H1 (cell line): ENCODE measurements around the gene SHROOM4. TPM values are rescaled to one million over a fixed set of nuclear protein-coding genes. Genes with fewer than 3 reads are reported as not detected.

Source experiments
- FOSL1 ChIP-seq: IDR thresholded peaks from 2 replicates; pipeline ENCODE4 v1.6.1; 2011; ENCODE audit warnings: mild to moderate bottlenecking, low read depth, low read length, moderate library complexity; ENCODE audit not compliant: insufficient read depth
- SIN3A ChIP-seq, 2 experiments: IDR thresholded peaks in 1 of 2; conservative IDR thresholded peaks in 1 of 2; 2 replicates each; pipeline ENCODE4 v1.6.1; 2011 to 2012; ENCODE audit warnings: low read length in 2 of 2, improper control_type of control experiment in 1 of 2, low read depth in 1 of 2, mild to moderate bottlenecking in 1 of 2
- YY1 ChIP-seq: IDR thresholded peaks from 2 replicates; pipeline ENCODE4 v1.6.1; 2011; ENCODE audit warnings: low read depth, mild to moderate bottlenecking, low read length
- polyA plus RNA-seq, 7 experiments: library from polyadenylated mRNA; depleted of rRNA in 3 of 7; stranded (reverse) in 5 of 7; unstranded in 2 of 7; fragments of >200 nt in 5 of 7; fragments of 200-250 nt in 2 of 7; gene quantifications; 1 replicate in 5 of 7; 2 replicates in 1 of 7; 4 replicates in 1 of 7; pipeline versions ENCODE4 v1.2.1 to v1.2.3, GENCODE V29; 2011 to 2013; ENCODE audit warnings: missing spikeins in 2 of 7, mixed read lengths in 2 of 7
- total RNA-seq: library from RNA; stranded (reverse); fragmentation: NEBNext Ultra II Directional; extraction: Animal tissue kit (Norgen Biotek cat#: 25700); gene quantifications from 2 replicates; pipeline ENCODE4 v1.2.1, GENCODE V29; 2021
- TF ChIP-seq, protein P1 (sequence below): fragments of 300-600 bp; sonication (generic); IDR thresholded peaks from 2 replicates; pipeline ENCODE4 v1.7.1; 2012; ENCODE audit warnings: low read length, moderate library complexity, mild to moderate bottlenecking, inconsistent platforms; ENCODE audit not compliant: insufficient replicate concordance

Gene SHROOM4
- total and polyA plus RNA-seq, 2 of the 8 experiments (the other 6 are each of a cell fraction or from before 2014, with no cell fraction given), result 1.6 to 5.6 TPM

DNA sequence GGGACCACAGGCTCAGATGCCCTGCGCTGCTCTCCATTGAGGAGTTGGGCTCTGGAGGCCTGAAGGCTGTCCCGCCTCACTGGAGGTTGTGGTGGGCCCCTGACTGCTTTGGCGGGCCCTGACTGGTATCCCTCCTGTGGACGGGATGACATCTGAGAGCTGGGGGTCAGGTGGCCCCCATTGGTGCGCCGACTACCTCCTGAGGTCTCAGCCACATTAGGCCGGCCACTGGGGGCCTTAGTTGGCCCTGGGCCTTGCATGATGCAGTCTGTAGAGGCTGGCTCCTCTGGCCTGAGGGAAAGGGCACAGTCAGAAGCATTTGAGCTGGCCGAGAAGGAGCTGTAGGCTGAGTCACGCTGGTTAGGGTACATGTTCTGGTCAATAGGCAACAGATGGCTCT lies 178.8 kb downstream of the SHROOM4 start (continued):
- TF ChIP-seq, protein P1, sequence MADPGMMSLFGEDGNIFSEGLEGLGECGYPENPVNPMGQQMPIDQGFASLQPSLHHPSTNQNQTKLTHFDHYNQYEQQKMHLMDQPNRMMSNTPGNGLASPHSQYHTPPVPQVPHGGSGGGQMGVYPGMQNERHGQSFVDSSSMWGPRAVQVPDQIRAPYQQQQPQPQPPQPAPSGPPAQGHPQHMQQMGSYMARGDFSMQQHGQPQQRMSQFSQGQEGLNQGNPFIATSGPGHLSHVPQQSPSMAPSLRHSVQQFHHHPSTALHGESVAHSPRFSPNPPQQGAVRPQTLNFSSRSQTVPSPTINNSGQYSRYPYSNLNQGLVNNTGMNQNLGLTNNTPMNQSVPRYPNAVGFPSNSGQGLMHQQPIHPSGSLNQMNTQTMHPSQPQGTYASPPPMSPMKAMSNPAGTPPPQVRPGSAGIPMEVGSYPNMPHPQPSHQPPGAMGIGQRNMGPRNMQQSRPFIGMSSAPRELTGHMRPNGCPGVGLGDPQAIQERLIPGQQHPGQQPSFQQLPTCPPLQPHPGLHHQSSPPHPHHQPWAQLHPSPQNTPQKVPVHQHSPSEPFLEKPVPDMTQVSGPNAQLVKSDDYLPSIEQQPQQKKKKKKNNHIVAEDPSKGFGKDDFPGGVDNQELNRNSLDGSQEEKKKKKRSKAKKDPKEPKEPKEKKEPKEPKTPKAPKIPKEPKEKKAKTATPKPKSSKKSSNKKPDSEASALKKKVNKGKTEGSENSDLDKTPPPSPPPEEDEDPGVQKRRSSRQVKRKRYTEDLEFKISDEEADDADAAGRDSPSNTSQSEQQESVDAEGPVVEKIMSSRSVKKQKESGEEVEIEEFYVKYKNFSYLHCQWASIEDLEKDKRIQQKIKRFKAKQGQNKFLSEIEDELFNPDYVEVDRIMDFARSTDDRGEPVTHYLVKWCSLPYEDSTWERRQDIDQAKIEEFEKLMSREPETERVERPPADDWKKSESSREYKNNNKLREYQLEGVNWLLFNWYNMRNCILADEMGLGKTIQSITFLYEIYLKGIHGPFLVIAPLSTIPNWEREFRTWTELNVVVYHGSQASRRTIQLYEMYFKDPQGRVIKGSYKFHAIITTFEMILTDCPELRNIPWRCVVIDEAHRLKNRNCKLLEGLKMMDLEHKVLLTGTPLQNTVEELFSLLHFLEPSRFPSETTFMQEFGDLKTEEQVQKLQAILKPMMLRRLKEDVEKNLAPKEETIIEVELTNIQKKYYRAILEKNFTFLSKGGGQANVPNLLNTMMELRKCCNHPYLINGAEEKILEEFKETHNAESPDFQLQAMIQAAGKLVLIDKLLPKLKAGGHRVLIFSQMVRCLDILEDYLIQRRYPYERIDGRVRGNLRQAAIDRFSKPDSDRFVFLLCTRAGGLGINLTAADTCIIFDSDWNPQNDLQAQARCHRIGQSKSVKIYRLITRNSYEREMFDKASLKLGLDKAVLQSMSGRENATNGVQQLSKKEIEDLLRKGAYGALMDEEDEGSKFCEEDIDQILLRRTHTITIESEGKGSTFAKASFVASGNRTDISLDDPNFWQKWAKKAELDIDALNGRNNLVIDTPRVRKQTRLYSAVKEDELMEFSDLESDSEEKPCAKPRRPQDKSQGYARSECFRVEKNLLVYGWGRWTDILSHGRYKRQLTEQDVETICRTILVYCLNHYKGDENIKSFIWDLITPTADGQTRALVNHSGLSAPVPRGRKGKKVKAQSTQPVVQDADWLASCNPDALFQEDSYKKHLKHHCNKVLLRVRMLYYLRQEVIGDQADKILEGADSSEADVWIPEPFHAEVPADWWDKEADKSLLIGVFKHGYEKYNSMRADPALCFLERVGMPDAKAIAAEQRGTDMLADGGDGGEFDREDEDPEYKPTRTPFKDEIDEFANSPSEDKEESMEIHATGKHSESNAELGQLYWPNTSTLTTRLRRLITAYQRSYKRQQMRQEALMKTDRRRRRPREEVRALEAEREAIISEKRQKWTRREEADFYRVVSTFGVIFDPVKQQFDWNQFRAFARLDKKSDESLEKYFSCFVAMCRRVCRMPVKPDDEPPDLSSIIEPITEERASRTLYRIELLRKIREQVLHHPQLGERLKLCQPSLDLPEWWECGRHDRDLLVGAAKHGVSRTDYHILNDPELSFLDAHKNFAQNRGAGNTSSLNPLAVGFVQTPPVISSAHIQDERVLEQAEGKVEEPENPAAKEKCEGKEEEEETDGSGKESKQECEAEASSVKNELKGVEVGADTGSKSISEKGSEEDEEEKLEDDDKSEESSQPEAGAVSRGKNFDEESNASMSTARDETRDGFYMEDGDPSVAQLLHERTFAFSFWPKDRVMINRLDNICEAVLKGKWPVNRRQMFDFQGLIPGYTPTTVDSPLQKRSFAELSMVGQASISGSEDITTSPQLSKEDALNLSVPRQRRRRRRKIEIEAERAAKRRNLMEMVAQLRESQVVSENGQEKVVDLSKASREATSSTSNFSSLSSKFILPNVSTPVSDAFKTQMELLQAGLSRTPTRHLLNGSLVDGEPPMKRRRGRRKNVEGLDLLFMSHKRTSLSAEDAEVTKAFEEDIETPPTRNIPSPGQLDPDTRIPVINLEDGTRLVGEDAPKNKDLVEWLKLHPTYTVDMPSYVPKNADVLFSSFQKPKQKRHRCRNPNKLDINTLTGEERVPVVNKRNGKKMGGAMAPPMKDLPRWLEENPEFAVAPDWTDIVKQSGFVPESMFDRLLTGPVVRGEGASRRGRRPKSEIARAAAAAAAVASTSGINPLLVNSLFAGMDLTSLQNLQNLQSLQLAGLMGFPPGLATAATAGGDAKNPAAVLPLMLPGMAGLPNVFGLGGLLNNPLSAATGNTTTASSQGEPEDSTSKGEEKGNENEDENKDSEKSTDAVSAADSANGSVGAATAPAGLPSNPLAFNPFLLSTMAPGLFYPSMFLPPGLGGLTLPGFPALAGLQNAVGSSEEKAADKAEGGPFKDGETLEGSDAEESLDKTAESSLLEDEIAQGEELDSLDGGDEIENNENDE, result no peak
- TF ChIP-seq SIN3A (conservative IDR thresholded peaks at IDR 0.05 in 1 of 2, IDR thresholded peaks at IDR 0.05 in 1 of 2; ENCODE audit: low read depth in 1 of 2, low read length in 2 of 2), result no peak
- TF ChIP-seq YY1, result no peak
- no peak for TF ChIP-seq FOSL1
